HepG2 (cell line): ENCODE measurements around the gene AGBL1. TPM values are rescaled to one million over a fixed set of nuclear protein-coding genes. Genes with fewer than 3 reads are reported as not detected.

Source experiments
- ATAC-seq: fragments of 200-7000 bp; cut with Tn5 transposase; 3 replicates; pipeline ENCODE4 v1.9.1; 2020; ENCODE audit warnings: mild to moderate bottlenecking, moderate library complexity
- BruUV-seq: library from RNA; stranded (reverse); fragments of 400-500 nt; replicated peaks from 2 replicates; lab custom pipeline; 2021; lab: Mats Ljungman, UMichigan
- CTCF ChIA-PET: fragments of 300-600 bp; formaldehyde crosslinking; extraction: SDS; loops from one replicate; lab custom pipeline; 2021; ENCODE audit warnings: low total read pairs, inconsistent platforms, low intra/inter-chr PET ratio; lab: Yijun Ruan, JAX
- POLR2A ChIA-PET: fragments of 350-600 bp; sonication (Branson Sonifier 250); formaldehyde crosslinking; loops from one replicate; lab custom pipeline; 2020; ENCODE audit warnings: antibody characterized with exemption, inconsistent platforms; lab: Yijun Ruan, JAX
- DNase-seq: peaks from one replicate; pipeline ENCODE4 v3.0.0-alpha.2; 2015; ENCODE audit warnings: low spot score
- FAIRE-seq: peaks from 3 replicates; lab custom pipeline; 2011; peaks lifted over from hg19 to GRCh38; lab: Jason Lieb, UNC
- H2AFZ ChIP-seq: one replicate; pipeline ENCODE4 v1.6.1; 2011; ENCODE audit warnings: low read length, inconsistent platforms
- H3K27ac ChIP-seq: fragments of 300-600 bp; 3 replicates; pipeline ENCODE4 v1.8.0; 2011; ENCODE audit warnings: mixed run types, mild to moderate bottlenecking, mixed read lengths, low read length, inconsistent platforms; ENCODE audit not compliant: insufficient read depth; ENCODE audit errors: extremely low read length
- H3K27me3 ChIP-seq, 2 experiments: fragments of 200-600 bp in 1 of 2; 2 replicates in 1 of 2; 3 replicates in 1 of 2; pipeline versions ENCODE4 v1.6.0 to v1.8.0; 2011; ENCODE audit warnings: low read length in 2 of 2, mild to moderate bottlenecking in 2 of 2, moderate library complexity in 2 of 2, inconsistent platforms in 1 of 2; ENCODE audit not compliant: insufficient read depth in 2 of 2, control insufficient read depth in 1 of 2
- H3K36me3 ChIP-seq, 2 experiments: fragments of 200-600 bp in 1 of 2; replicated peaks in 1 of 2; 2 replicates in 1 of 2; 3 replicates in 1 of 2; pipeline versions ENCODE4 v1.5.1 to v1.8.0; 2011; ENCODE audit warnings: low read length in 2 of 2, inconsistent platforms in 1 of 2; ENCODE audit not compliant: insufficient read depth in 2 of 2, control insufficient read depth in 1 of 2
- H3K4me1 ChIP-seq: 2 replicates; pipeline ENCODE4 v1.5.1; 2012; ENCODE audit warnings: low read length, inconsistent platforms; ENCODE audit not compliant: insufficient read depth
- H3K4me2 ChIP-seq: 2 replicates; pipeline ENCODE4 v1.6.0; 2011; ENCODE audit warnings: low read depth, low read length, inconsistent platforms
- H3K4me3 ChIP-seq, 3 experiments: fragments of 200-600 bp in 1 of 3; sonication (generic), shearing (Covaris generic) in 1 of 3; replicated peaks in 1 of 3; 2 replicates each; pipeline ENCODE4 v1.5.1; 2011 to 2016; ENCODE audit warnings: low read length in 3 of 3, inconsistent platforms in 2 of 3, low read depth in 2 of 3, mild to moderate bottlenecking in 2 of 3, control low read depth in 1 of 3, mixed read lengths in 1 of 3; ENCODE audit not compliant: insufficient read depth in 1 of 3
- H3K79me2 ChIP-seq: one replicate; pipeline ENCODE4 v1.6.1; 2011; ENCODE audit warnings: low read length, inconsistent platforms; ENCODE audit not compliant: insufficient read depth
- H3K9ac ChIP-seq: 2 replicates; pipeline ENCODE4 v1.6.0; 2011; ENCODE audit warnings: mild to moderate bottlenecking, low read depth, low read length, inconsistent platforms; ENCODE audit not compliant: insufficient read depth
- H3K9me3 ChIP-seq: 2 replicates; pipeline ENCODE4 v1.5.1; 2012; ENCODE audit warnings: mild to moderate bottlenecking, low read length
- H4K20me1 ChIP-seq: 2 replicates; pipeline ENCODE4 v1.6.0; 2011; ENCODE audit warnings: inconsistent platforms, mild to moderate bottlenecking, low read length, moderate library complexity; ENCODE audit not compliant: insufficient read depth
- AGO2 ChIP-seq: fragments of 200-400 bp; formaldehyde crosslinking; optimal IDR thresholded peaks from 2 replicates; pipeline ENCODE3; 2017; ENCODE audit warnings: mild to moderate bottlenecking, low read depth, low read length, moderate library complexity
- ARNTL ChIP-seq: sonication (generic); formaldehyde crosslinking; IDR thresholded peaks from 2 replicates; pipeline ENCODE4 v1.4.0; 2020; ENCODE audit warnings: mild to moderate bottlenecking, missing genetic modification reagents
- BORCS8-MEF2B ChIP-seq: sonication (generic); formaldehyde crosslinking; IDR thresholded peaks from 2 replicates; pipeline ENCODE4 v1.8.0; 2022; ENCODE audit warnings: mild to moderate bottlenecking, missing genetic modification reagents
- DMAP1 ChIP-seq: IDR thresholded peaks from 2 replicates; pipeline ENCODE4 v1.6.1; 2016
- KAT7 ChIP-seq: IDR thresholded peaks from 2 replicates; pipeline ENCODE4 v1.6.1; 2018; ENCODE audit warnings: borderline replicate concordance, missing compliant biosample characterization
- KDM6A ChIP-seq: IDR thresholded peaks from 2 replicates; pipeline ENCODE4 v1.6.1; 2016; ENCODE audit warnings: low read depth
- MAZ ChIP-seq, 2 experiments: sonication (generic) in 1 of 2; formaldehyde crosslinking in 1 of 2; IDR thresholded peaks; 2 replicates each; pipeline versions ENCODE4 v1.5.0 to v1.6.1; 2012 to 2020; ENCODE audit warnings: low read depth in 2 of 2, mild to moderate bottlenecking in 2 of 2, borderline replicate concordance in 1 of 2, improper control_type of control experiment in 1 of 2, low read length in 1 of 2, missing genetic modification reagents in 1 of 2, moderate library complexity in 1 of 2
- NR1H2 ChIP-seq: sonication (generic); formaldehyde crosslinking; IDR thresholded peaks from 2 replicates; pipeline ENCODE4 v1.8.1; 2022; ENCODE audit warnings: low read depth, missing genetic modification reagents, borderline replicate concordance
- NR2F6 ChIP-seq, 2 experiments: IDR thresholded peaks; 2 replicates each; pipeline ENCODE4 v1.6.1; 2016; ENCODE audit warnings: antibody characterized with exemption in 1 of 2, mild to moderate bottlenecking in 1 of 2
- RFX3 ChIP-seq: IDR thresholded peaks from 2 replicates; pipeline ENCODE4 v1.6.1; 2016; ENCODE audit warnings: missing biosample characterization, missing genetic modification reagents
- ZNF205 ChIP-seq: IDR thresholded peaks from 2 replicates; pipeline ENCODE4 v1.6.1; 2018; ENCODE audit warnings: missing biosample characterization, missing genetic modification reagents
- ZNF431 ChIP-seq: sonication (generic); formaldehyde crosslinking; IDR thresholded peaks from 2 replicates; pipeline ENCODE4 v1.9.0; 2022; ENCODE audit warnings: missing genetic modification reagents, low read depth, mild to moderate bottlenecking, borderline replicate concordance
- ZNF460 ChIP-seq: sonication (generic); formaldehyde crosslinking; IDR thresholded peaks from 2 replicates; pipeline ENCODE4 v1.5.1; 2020; ENCODE audit warnings: missing genetic modification reagents, mild to moderate bottlenecking, borderline replicate concordance
- WGBS: methylation state at CpG from one replicate; pipeline ENCODE4 v1.1.6; 2017; ENCODE audit warnings: low lambda C conversion rate; 5-methylcytosine and 5-hydroxymethylcytosine counted together
- in situ Hi-C: cut with HindIII; loops from 2 replicates; pipeline ENCODE4 v1.10.0; 2017; ENCODE audit warnings: low pct_unique_long_range_greater_than_20kb; ENCODE audit not compliant: extremely low pct_ligation_motif_present
- intact Hi-C: fragments of 100-400 bp; cut with micrococcal nuclease; formaldehyde crosslinking; loops from one replicate; pipeline ENCODE4 v1.10.0; 2022; ENCODE audit not compliant: unreplicated experiment
- polyA plus RNA-seq, 8 experiments: library from polyadenylated mRNA; depleted of rRNA in 3 of 8; stranded (reverse) in 7 of 8; unstranded in 1 of 8; fragments of >200 nt; fragmentation: Illumina TruSeq in 4 of 8; extraction: Trizol in 4 of 8; gene quantifications; 2 replicates each; pipeline versions ENCODE4 v1.2.1 to v1.2.3, GENCODE V29; 2011 to 2016; ENCODE audit warnings: low read depth in 4 of 8, missing spikeins in 1 of 8, mixed read lengths in 1 of 8; ENCODE audit not compliant: insufficient read depth in 1 of 8
- total RNA-seq, 5 experiments: library from RNA; depleted of rRNA; stranded (reverse); fragments of >200 nt; fragmentation: Illumina TruSeq; extraction: Trizol; gene quantifications; 2 replicates each; pipeline ENCODE4 v1.2.3, GENCODE V29; 2016; ENCODE audit warnings: low read depth in 1 of 5
- TF ChIP-seq, protein P1 (sequence below): sonication (generic); formaldehyde crosslinking; IDR thresholded peaks from 2 replicates; pipeline ENCODE4 v1.5.0; 2020; ENCODE audit warnings: missing genetic modification reagents, mild to moderate bottlenecking, borderline replicate concordance
- TF ChIP-seq, protein P2 (sequence below): sonication (generic); formaldehyde crosslinking; IDR thresholded peaks from 2 replicates; pipeline ENCODE4 v1.4.0; 2020; ENCODE audit warnings: missing genetic modification reagents

Gene AGBL1
- total and polyA plus RNA-seq, 2 of the 13 experiments (the other 11 are each of a cell fraction or from before 2014, with no cell fraction given), result 0.01 TPM; not detected in 1

DNA sequence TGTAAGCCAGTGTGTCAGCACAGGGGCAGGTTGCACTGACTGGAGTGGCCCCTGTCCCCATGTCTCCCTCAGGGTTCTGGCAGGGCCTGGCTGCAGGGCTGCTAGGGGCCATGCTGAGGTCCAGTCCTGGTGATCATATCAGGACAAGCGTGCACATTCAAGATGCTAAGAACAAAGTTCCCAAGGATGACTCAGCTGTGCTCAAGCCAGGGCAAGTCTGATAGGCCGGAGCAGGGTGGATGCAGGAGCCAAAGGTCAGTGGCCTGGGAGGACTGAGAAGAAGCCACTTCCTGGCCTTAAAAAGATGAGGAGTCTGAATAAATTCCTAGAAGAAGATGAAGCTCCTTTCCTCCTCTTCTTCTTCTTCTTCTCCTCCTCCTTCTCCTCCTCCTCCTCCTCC is 353.2 kb downstream of the AGBL1 start:
- BruUV-seq, result no TSS peak
- Histone ChIP-seq H3K27ac (no peak overlapping the region), H3K4me1 (no peaks in the 10 kb centered on the region), H3K9ac (no peak overlapping the region), H3K36me3 (no peaks in the 10 kb centered on the region), H2AFZ (no peak overlapping the region), H4K20me1 (no peaks in the 10 kb centered on the region), H3K79me2 (no peaks in the 10 kb centered on the region), H3K27me3 (no peaks in the 10 kb centered on the region), H3K9me3 (peaks cover 63% of the 10 kb centered on the region), H3K4me3 (no peak overlapping the region), H3K4me2 (no peak overlapping the region)
- in situ Hi-C loops, result no loop called here
- POLR2A ChIA-PET, result no interaction called here
- intact Hi-C loops, result no loop called here
- 11% methylated on average over 1 of the region's 2 CpGs for WGBS
- no peak for TF ChIP-seq NR2F6 (IDR thresholded peaks at IDR 0.05)
- TF ChIP-seq NR2F6 (CRISPR knock-in tag; IDR thresholded peaks at IDR 0.05), result no peak
- no peak for TF ChIP-seq KAT7
- TF ChIP-seq, protein P1, sequence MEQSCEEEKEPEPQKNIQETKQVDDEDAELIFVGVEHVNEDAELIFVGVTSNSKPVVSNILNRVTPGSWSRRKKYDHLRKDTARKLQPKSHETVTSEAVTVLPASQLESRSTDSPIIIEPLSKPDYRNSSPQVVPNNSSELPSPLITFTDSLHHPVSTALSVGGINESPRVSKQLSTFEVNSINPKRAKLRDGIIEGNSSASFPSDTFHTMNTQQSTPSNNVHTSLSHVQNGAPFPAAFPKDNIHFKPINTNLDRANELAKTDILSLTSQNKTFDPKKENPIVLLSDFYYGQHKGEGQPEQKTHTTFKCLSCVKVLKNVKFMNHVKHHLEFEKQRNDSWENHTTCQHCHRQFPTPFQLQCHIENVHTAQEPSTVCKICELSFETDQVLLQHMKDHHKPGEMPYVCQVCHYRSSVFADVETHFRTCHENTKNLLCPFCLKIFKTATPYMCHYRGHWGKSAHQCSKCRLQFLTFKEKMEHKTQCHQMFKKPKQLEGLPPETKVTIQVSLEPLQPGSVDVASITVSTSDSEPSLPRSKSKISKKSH (CRISPR knock-in tag), result no peak
- TF ChIP-seq ZNF431 (CRISPR knock-in tag), result no peak
- no peak for TF ChIP-seq ARNTL
- TF ChIP-seq BORCS8-MEF2B (CRISPR knock-in tag), result no peak
- no peak for TF ChIP-seq ZNF460 (CRISPR knock-in tag)
- TF ChIP-seq, protein P2, sequence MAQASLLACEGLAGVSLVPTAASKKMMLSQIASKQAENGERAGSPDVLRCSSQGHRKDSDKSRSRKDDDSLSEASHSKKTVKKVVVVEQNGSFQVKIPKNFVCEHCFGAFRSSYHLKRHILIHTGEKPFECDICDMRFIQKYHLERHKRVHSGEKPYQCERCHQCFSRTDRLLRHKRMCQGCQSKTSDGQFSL, result no peak
- no peak for TF ChIP-seq KDM6A (CRISPR knock-in tag)
- TF ChIP-seq ZNF205 (CRISPR knock-in tag), result no peak
- no peak for TF ChIP-seq RFX3
- TF ChIP-seq DMAP1 (CRISPR knock-in tag), result no peak
- TF ChIP-seq MAZ (IDR thresholded peaks at IDR 0.05; ENCODE audit: borderline replicate concordance, low read depth, low read length), result no peak
- no peak for TF ChIP-seq MAZ (CRISPR knock-in tag; IDR thresholded peaks at IDR 0.05; ENCODE audit: low read depth)
- no peak for TF ChIP-seq AGO2
- TF ChIP-seq NR1H2 (CRISPR knock-in tag), result no peak
- CTCF ChIA-PET, result no interaction called here
- DNase-seq (no peak), FAIRE-seq (no peak), ATAC-seq (no peak)
